GM12878 (cell line): ENCODE measurements around the gene RGL1.

Experiments used
- BHLHE40 ChIP-seq, 2 experiments: fragments of 450-650 bp in 1 of 2; IDR thresholded peaks; 2 replicates each; pipeline ENCODE4 v1.6.1; 2011 to 2017; ENCODE audit warnings: low read depth in 2 of 2, borderline replicate concordance in 1 of 2, improper control_type of control experiment in 1 of 2, low read length in 1 of 2, mild to moderate bottlenecking in 1 of 2
- CEBPB ChIP-seq, 2 experiments: fragments of 150-350 bp in 1 of 2; IDR thresholded peaks; 2 replicates each; pipeline ENCODE4 v1.6.1; 2012 to 2014; ENCODE audit warnings: low read depth in 2 of 2, low read length in 2 of 2, borderline replicate concordance in 1 of 2, inconsistent platforms in 1 of 2
- CHD4 ChIP-seq: fragments of 200-600 bp; sonication (generic); IDR thresholded peaks from 2 replicates; pipeline ENCODE4 v1.6.1; 2016; ENCODE audit warnings: mild to moderate bottlenecking
- CREB1 ChIP-seq: IDR thresholded peaks from 2 replicates; pipeline ENCODE4 v1.6.1; 2012; ENCODE audit warnings: low read depth, mild to moderate bottlenecking, inconsistent platforms
- EP300 ChIP-seq, 2 experiments: fragments of 150-350 bp in 1 of 2; IDR thresholded peaks; 2 replicates each; pipeline ENCODE4 v1.6.1; 2011 to 2012; ENCODE audit warnings: low read depth in 2 of 2, low read length in 2 of 2, borderline replicate concordance in 1 of 2, improper control_type of control experiment in 1 of 2, inconsistent platforms in 1 of 2; ENCODE audit not compliant: control insufficient read depth in 1 of 2
- ESRRA ChIP-seq: IDR thresholded peaks from 2 replicates; pipeline ENCODE4 v1.6.1; 2012; ENCODE audit warnings: mild to moderate bottlenecking, low read length, improper control_type of control experiment
- HDAC6 ChIP-seq: fragments of 200-600 bp; sonication (generic); IDR thresholded peaks from one replicate; pipeline ENCODE4 v1.8.0; 2017; ENCODE audit warnings: antibody characterized with exemption; ENCODE audit not compliant: unreplicated experiment
- KDM1A ChIP-seq: fragments of 200-600 bp; sonication (generic); IDR thresholded peaks from 2 replicates; pipeline ENCODE4 v1.6.1; 2016; ENCODE audit warnings: borderline replicate concordance
- MXI1 ChIP-seq: fragments of 150-350 bp; IDR thresholded peaks from 2 replicates; pipeline ENCODE4 v1.6.1; 2011; ENCODE audit warnings: low read depth, mild to moderate bottlenecking, inconsistent platforms, low read length, improper control_type of control experiment
- POLR2AphosphoS5 ChIP-seq: IDR thresholded peaks from 2 replicates; pipeline ENCODE4 v1.6.1; 2011; ENCODE audit warnings: mild to moderate bottlenecking, low read length, inconsistent platforms
- SUPT20H ChIP-seq: IDR thresholded peaks from 2 replicates; pipeline ENCODE4 v1.6.1; 2011; ENCODE audit warnings: low read depth, mild to moderate bottlenecking, low read length, moderate library complexity, borderline replicate concordance; ENCODE audit not compliant: control insufficient read depth
- TF ChIP-seq, protein P1 (sequence below): IDR thresholded peaks from 2 replicates; pipeline ENCODE4 v1.6.1; 2012; ENCODE audit warnings: low read depth, low read length, improper control_type of control experiment

DNA sequence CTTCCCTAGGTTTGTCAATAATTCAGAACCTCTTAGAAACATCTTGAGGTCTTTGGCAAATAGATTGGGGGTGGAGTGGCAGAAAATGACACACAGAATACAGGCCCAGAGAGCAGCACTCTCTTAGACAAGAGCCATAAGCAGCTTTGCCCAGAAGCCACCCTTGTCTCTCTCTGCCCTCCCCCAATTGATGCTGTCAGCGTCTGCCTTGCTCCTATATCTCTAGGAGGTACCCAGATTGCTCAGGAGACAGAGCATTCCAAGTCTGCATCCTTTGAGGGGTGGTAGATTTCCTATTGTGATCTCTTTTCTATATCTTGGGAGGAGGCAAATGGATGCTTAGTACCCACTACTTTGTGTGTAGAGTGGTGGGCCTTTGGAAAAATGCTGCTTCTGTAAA is 1.8 kb downstream of the RGL1 start:
- TF ChIP-seq ESRRA (no peak), KDM1A (no peak), POLR2AphosphoS5 (no peak), SUPT20H (no peak), BHLHE40 (IDR thresholded peaks at IDR 0.05; ENCODE audit: borderline replicate concordance in 1 of 2, low read depth in 2 of 2, low read length in 1 of 2) (no peak), EP300 (IDR thresholded peaks at IDR 0.05; ENCODE audit: borderline replicate concordance in 1 of 2, control insufficient read depth in 1 of 2, low read depth in 2 of 2, low read length in 2 of 2) (no peak), CHD4 (no peak), HDAC6 (no peak), CREB1 (no peak), MXI1 (no peak), CEBPB (IDR thresholded peaks at IDR 0.05; ENCODE audit: borderline replicate concordance in 1 of 2, low read depth in 2 of 2, low read length in 2 of 2) (no peak)
- TF ChIP-seq, protein P1, sequence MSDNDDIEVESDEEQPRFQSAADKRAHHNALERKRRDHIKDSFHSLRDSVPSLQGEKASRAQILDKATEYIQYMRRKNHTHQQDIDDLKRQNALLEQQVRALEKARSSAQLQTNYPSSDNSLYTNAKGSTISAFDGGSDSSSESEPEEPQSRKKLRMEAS: no peak
